Left ventricle myocardium superior (tissue), 1 donor: Measurements from ENCODE around the gene ACTN2. TPM values are rescaled to one million over a fixed set of nuclear protein-coding genes. Genes with fewer than 3 reads are reported as not detected.

Experiments used
- ATAC-seq: fragments of 200-7000 bp; cut with Tn5 transposase; one replicate; pipeline ENCODE4 v1.9.1; 2020; ENCODE audit warnings: mild to moderate bottlenecking, moderate library complexity
- DNase-seq: peaks from one replicate; pipeline ENCODE4 v3.0.0-alpha.2; 2020
- intact Hi-C: fragments of 100-400 bp; cut with micrococcal nuclease; formaldehyde crosslinking; loops from one replicate; pipeline ENCODE4 v1.11.0; 2022
- total RNA-seq: library from RNA; stranded (reverse); fragmentation: NEBNext Ultra II Directional; extraction: Animal tissue kit (Norgen Biotek cat#: 25700); gene quantifications from one replicate; pipeline ENCODE4 v1.2.1, GENCODE V29; 2021
- donor health status: DM: no; HTN: yes; CAD: no; lungs with severe emphysema.

Gene ACTN2
- total RNA-seq, 1 donor from 2014 or later, result 2,394 TPM

GRCh38 chr1:236760986-236761385 lies 74.7 kb downstream of the ACTN2 start:
- ATAC-seq (peak; percentile 7), DNase-seq (no peak)
- intact Hi-C loops, result no loop called here

GRCh38 chr1:236761397-236762132 lies 75.3 kb downstream of the ACTN2 start:
- ATAC-seq (no peak), DNase-seq (no peak)
- intact Hi-C loops, result no loop called here

GRCh38 chr1:236762410-236762809 lies 76.1 kb downstream of the ACTN2 start:
- intact Hi-C loops, result no loop called here
- ATAC-seq, result no peak
- DNase-seq, result no peak

GRCh38 chr1:236765831-236766230 lies 79.5 kb downstream of the ACTN2 start:
- DNase-seq (no peak), ATAC-seq (no peak)
- intact Hi-C loops, result no loop called here

GRCh38 chr1:236766506-236766905 lies 80.2 kb downstream of the ACTN2 start:
- intact Hi-C loops, result no loop called here

GRCh38 chr1:236767276-236767675 lies 81.0 kb downstream of the ACTN2 start:
- no peak for DNase-seq
- intact Hi-C loops, result no loop called here
- peak; percentile 27 for ATAC-seq

More at GRCh38 chr1:236766506-236766905, 80.2 kb downstream of the ACTN2 start:
- DNase-seq (no peak), ATAC-seq (no peak)

GRCh38 chr1:236768601-236769000 lies 82.3 kb downstream of the ACTN2 start:
- intact Hi-C loops, result no loop called here
- DNase-seq (no peak), ATAC-seq (peak; percentile 16)

- intact Hi-C loops, result no loop called here
- DNase-seq (no peak), ATAC-seq (no peak)
These were observed 87.6 kb downstream of the ACTN2 start for GRCh38 chr1:236773919-236774318.

GRCh38 chr1:236774926-236775325 lies 88.6 kb downstream of the ACTN2 start:
- intact Hi-C loops, result no loop called here
- no peak for DNase-seq
- ATAC-seq, result peak; percentile 55

- intact Hi-C loops, result no loop called here
- ATAC-seq, result no peak
- no peak for DNase-seq
These were observed 93.0 kb downstream of the ACTN2 start for GRCh38 chr1:236779312-236779711.

- intact Hi-C loops, result no loop called here
- DNase-seq (no peak), ATAC-seq (peak; percentile 11)
These were observed 99.2 kb downstream of the ACTN2 start for GRCh38 chr1:236785477-236785876.

- intact Hi-C loops, result no loop called here
- no peak for ATAC-seq
- DNase-seq, result no peak
These were observed 100.2 kb downstream of the ACTN2 start for GRCh38 chr1:236786453-236786852.

- DNase-seq (no peak), ATAC-seq (no peak)
- intact Hi-C loops, result no loop called here
These were observed 108.3 kb downstream of the ACTN2 start for GRCh38 chr1:236794585-236795034.

GRCh38 chr1:236795035-236795756 lies 108.9 kb downstream of the ACTN2 start, which contains the start of gene MTR:
Gene MTR (plus strand): TSS chr1:236795292. CDS start chr1:236795704, 412 bp downstream.
- intact Hi-C loops, result no loop called here
- peak; percentile 98 for ATAC-seq

GRCh38 chr1:236795757-236796667 lies 109.7 kb downstream of the ACTN2 start:
- intact Hi-C loops, result no loop called here
- ATAC-seq, result peak; percentile 52
- no peak for DNase-seq

More at GRCh38 chr1:236795035-236795756, 108.9 kb downstream of the ACTN2 start, which contains the start of gene MTR:
- peak; percentile 99 for DNase-seq

- DNase-seq (no peak), ATAC-seq (no peak)
- intact Hi-C loops, result no loop called here
These were observed 112.7 kb downstream of the ACTN2 start for GRCh38 chr1:236799001-236799400.

GRCh38 chr1:236800002-236800620 lies 113.8 kb downstream of the ACTN2 start:
- DNase-seq, result no peak
- ATAC-seq, result no peak
- intact Hi-C loops, result no loop called here

GRCh38 chr1:236800623-236801022 lies 114.3 kb downstream of the ACTN2 start:
- DNase-seq, result no peak
- intact Hi-C loops, result no loop called here
- no peak for ATAC-seq

- intact Hi-C loops, result no loop called here
- no peak for ATAC-seq
- no peak for DNase-seq
These were observed 116.0 kb downstream of the ACTN2 start for GRCh38 chr1:236802264-236802663.
